Measurements from ENCODE around the gene THEMIS. TPM values are rescaled to one million over a fixed set of nuclear protein-coding genes. Genes with fewer than 3 reads are reported as not detected.
"Not testable (repeated sequence)": the region's sequence is repeated elsewhere in the genome, so short reads cannot be mapped to it uniquely, and the experiment has no call there.

THEMIS gene
- total RNA-seq, 1 donor from 2014 or later = 11.3 TPM

DNA sequence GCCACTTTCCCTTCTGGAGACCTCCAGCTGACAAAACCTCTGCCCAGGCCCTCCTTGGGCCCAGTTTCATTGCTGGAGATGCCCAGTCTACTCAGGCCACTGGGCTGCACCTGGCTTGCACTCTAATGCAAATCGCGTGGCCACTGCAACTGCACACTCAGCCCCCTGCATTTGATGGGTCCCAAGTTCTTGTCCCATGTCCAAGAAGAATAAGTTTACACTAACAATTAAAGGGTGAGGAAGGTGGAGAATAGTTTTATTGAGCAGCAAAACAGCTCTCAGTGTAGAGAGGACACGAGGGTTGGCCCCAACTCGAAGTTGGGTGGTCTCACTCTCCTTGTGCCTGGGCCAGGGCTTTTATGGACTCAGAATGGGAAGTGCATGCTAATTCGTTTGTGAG, 31.9 kb upstream of the THEMIS start:
- H3K27me3 Mint-ChIP-seq (ENCODE audit: insufficient read depth) = no peaks in the 10 kb centered on the region
- peaks cover 32% of the 10 kb centered on the region for H3K9me3 Mint-ChIP-seq
- H3K4me3 Mint-ChIP-seq = no peak overlapping the region
- H3K36me3 Mint-ChIP-seq (ENCODE audit: low read depth) = peaks cover 33% of the 10 kb centered on the region
- DNase-seq (ENCODE audit: low spot score) = no peak
- H3K4me1 Mint-ChIP-seq (ENCODE audit: low read depth) = peaks cover 40% of the 10 kb centered on the region
- H3K27ac Mint-ChIP-seq = peak overlapping the region; percentile 79
- intact Hi-C loops (cut with micrococcal nuclease) = no loop called here

- Mint-ChIP-seq H3K9me3 (peaks cover 56% of the 10 kb centered on the region), H3K36me3 (ENCODE audit: low read depth) (peaks cover 37% of the 10 kb centered on the region), H3K4me1 (ENCODE audit: low read depth) (peaks cover 40% of the 10 kb centered on the region)
- DNase-seq (ENCODE audit: low spot score); H3K4me3 Mint-ChIP-seq; H3K27ac Mint-ChIP-seq; H3K27me3 Mint-ChIP-seq (ENCODE audit: insufficient read depth); intact Hi-C loops (cut with micrococcal nuclease): not testable (repeated sequence)
These were observed 25.6 kb upstream of the THEMIS start for GRCh38 chr6:127926441-127926840.

DNA sequence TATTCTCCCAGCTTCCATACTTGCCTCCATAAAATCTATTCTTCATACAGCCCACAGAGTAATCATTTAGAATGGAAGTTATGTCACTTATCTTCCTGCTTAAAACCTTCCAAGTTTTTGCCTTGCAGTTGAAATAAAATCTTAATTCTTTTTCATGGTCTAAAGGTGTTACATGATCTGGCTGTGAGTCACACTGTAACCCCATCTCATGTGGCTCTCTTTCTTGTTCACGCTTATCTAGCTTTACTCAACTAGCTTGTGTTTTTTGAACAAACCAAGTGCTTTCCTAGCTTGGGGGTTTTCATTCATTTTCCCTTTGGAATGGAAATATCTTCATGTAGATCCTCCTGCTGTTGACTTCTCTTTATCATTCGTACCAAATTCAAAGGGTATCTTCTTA, 23.6 kb upstream of the THEMIS start:
- Mint-ChIP-seq H3K36me3 (ENCODE audit: low read depth) (peaks cover 36% of the 10 kb centered on the region), H3K4me3 (no peak overlapping the region), H3K27ac (peak overlapping the region; percentile 14), H3K4me1 (ENCODE audit: low read depth) (peaks cover 55% of the 10 kb centered on the region), H3K9me3 (peaks cover 54% of the 10 kb centered on the region), H3K27me3 (ENCODE audit: insufficient read depth) (no peaks in the 10 kb centered on the region)
- intact Hi-C loops (cut with micrococcal nuclease) = loop anchor here (1.0 kb wide), 2 partner anchors 16 to 48 kb away; no protein-coding TSS in a partner anchor
- no peak for DNase-seq (ENCODE audit: low spot score)

DNA sequence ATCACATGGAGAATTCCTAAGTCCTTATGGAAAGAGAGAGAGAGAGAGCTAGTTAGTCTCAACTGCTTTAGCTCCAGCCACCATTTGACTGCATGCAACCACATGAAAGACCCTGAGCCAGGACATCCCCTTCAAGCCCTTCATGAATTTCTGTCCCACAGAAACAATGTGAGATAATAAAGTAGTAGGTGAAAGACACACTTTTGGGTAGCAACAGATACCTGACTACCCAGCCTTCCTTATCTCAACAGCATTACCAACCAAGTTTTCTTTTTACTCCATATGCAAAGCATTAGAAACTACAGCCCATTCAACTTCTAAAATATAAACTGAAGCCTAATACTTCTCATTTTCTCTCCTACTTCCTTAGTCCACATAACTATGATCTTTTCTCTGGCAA, 23.2 kb upstream of the THEMIS start:
- peak overlapping the region; percentile 14 for H3K27ac Mint-ChIP-seq

DNA sequence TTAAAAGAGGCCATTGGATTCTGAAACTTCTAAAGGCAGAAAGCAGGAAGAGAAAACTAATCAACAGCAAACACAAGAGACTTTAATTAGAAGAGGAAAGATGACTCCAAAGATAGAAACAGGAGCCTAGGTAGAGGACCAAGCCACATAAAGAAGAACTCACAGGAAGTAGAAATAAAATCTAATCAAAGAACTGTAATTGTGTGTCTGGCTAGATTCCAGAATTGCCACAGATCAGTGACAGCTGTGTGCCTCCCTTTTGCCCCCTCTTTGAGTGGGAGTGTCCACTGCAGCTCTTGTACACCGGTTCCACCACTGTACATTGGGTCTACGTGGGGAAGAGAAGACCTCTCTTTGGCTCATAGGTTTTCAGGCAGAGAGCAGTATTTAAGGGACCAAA, 22.3 kb upstream of the THEMIS start:
- H3K36me3 Mint-ChIP-seq (ENCODE audit: low read depth) = peaks cover 28% of the 10 kb centered on the region
- no peak for DNase-seq (ENCODE audit: low spot score)
- intact Hi-C loops (cut with micrococcal nuclease) = no loop called here
- H3K4me3 Mint-ChIP-seq = no peak overlapping the region
- peaks cover 68% of the 10 kb centered on the region for H3K4me1 Mint-ChIP-seq (ENCODE audit: low read depth)
- no peaks in the 10 kb centered on the region for H3K27me3 Mint-ChIP-seq (ENCODE audit: insufficient read depth)
- H3K9me3 Mint-ChIP-seq = peaks cover 44% of the 10 kb centered on the region
- H3K27ac Mint-ChIP-seq = no peak overlapping the region

More for the DNA sequence above, 23.2 kb upstream of the THEMIS start:
- no peak for DNase-seq (ENCODE audit: low spot score)
- H3K36me3 Mint-ChIP-seq (ENCODE audit: low read depth) = peaks cover 33% of the 10 kb centered on the region
- no peak overlapping the region for H3K4me3 Mint-ChIP-seq
- intact Hi-C loops (cut with micrococcal nuclease) = loop anchor here (1.0 kb wide), 2 partner anchors 16 to 48 kb away; no protein-coding TSS in a partner anchor
- H3K27me3 Mint-ChIP-seq (ENCODE audit: insufficient read depth) = no peaks in the 10 kb centered on the region
- H3K4me1 Mint-ChIP-seq (ENCODE audit: low read depth) = peaks cover 59% of the 10 kb centered on the region
- peaks cover 50% of the 10 kb centered on the region for H3K9me3 Mint-ChIP-seq

DNA sequence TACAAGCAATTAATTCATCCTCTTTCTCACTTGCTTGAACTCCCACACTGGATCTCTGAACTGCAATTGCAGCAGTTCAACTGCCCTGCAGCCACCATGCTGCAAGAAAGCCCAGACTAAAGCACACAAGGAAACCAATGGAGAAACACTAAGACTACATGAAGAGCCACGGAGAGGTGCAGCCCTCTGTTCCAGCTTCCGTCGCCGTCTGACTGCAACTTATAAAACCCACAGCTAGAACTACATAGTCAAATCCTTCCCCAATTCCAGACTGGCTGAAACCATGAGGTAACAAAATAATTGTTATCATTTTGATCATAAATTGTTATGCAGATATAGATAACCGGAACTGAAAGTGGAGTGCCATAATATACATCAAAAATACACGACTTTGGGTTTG, 21.1 kb upstream of the THEMIS start:
- peak overlapping the region; percentile 37 for H3K4me3 Mint-ChIP-seq
- H3K9me3 Mint-ChIP-seq = peaks cover 38% of the 10 kb centered on the region
- H3K4me1 Mint-ChIP-seq (ENCODE audit: low read depth) = peaks cover 78% of the 10 kb centered on the region
- no peaks in the 10 kb centered on the region for H3K27me3 Mint-ChIP-seq (ENCODE audit: insufficient read depth)
- DNase-seq (ENCODE audit: low spot score) = no peak
- intact Hi-C loops (cut with micrococcal nuclease) = no loop called here
- peaks cover 24% of the 10 kb centered on the region for H3K36me3 Mint-ChIP-seq (ENCODE audit: low read depth)
- no peak overlapping the region for H3K27ac Mint-ChIP-seq

GRCh38 chr6:127920804-127921203, 19.9 kb upstream of the THEMIS start:
- H3K4me1 Mint-ChIP-seq (ENCODE audit: low read depth) = peaks cover 85% of the 10 kb centered on the region
- peaks cover 21% of the 10 kb centered on the region for H3K36me3 Mint-ChIP-seq (ENCODE audit: low read depth)
- intact Hi-C loops (cut with micrococcal nuclease) = no loop called here
- H3K27me3 Mint-ChIP-seq (ENCODE audit: insufficient read depth) = no peaks in the 10 kb centered on the region
- H3K9me3 Mint-ChIP-seq = peaks cover 34% of the 10 kb centered on the region
- DNase-seq (ENCODE audit: low spot score) = no peak
- H3K27ac Mint-ChIP-seq = no peak overlapping the region
- no peak overlapping the region for H3K4me3 Mint-ChIP-seq

GRCh38 chr6:127918506-127919427, 17.9 kb upstream of the THEMIS start:
- peak overlapping the region; percentile 71 for H3K4me3 Mint-ChIP-seq
- no peaks in the 10 kb centered on the region for H3K27me3 Mint-ChIP-seq (ENCODE audit: insufficient read depth)
- no peak for DNase-seq (ENCODE audit: low spot score)
- intact Hi-C loops (cut with micrococcal nuclease) = loop anchor here (1.0 to 2.0 kb wide), 3 partner anchors 10 to 21 kb away; no protein-coding TSS in a partner anchor
- H3K9me3 Mint-ChIP-seq = peaks cover 18% of the 10 kb centered on the region
- peak overlapping the region; percentile 61 for H3K27ac Mint-ChIP-seq
- peaks cover 67% of the 10 kb centered on the region for H3K4me1 Mint-ChIP-seq (ENCODE audit: low read depth)
- peaks cover 20% of the 10 kb centered on the region for H3K36me3 Mint-ChIP-seq (ENCODE audit: low read depth)

DNA sequence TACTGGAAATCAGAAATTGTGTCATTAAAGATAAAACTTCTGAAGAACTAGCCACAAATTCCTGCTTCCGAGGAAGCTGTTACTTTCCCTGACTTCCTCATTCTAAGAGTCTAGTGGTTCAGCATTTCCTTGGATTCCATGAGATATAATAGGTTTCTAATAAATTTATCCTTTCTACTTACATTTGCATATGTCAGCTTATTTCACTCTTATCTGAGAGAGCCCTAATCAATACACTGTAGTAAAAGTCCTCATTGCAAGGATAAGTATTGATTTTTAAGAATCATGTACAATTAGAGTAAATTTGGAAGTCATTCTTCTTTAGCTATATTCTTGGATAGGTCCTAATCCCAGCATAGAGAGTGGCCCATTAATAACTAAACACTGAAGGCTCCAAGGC, 16.9 kb upstream of the THEMIS start:
- intact Hi-C loops (cut with micrococcal nuclease) = loop anchor here (1.0 to 2.0 kb wide), 3 partner anchors 9 to 20 kb away; no protein-coding TSS in a partner anchor
- H3K9me3 Mint-ChIP-seq = peaks cover 16% of the 10 kb centered on the region
- no peaks in the 10 kb centered on the region for H3K27me3 Mint-ChIP-seq (ENCODE audit: insufficient read depth)
- H3K4me1 Mint-ChIP-seq (ENCODE audit: low read depth) = peaks cover 57% of the 10 kb centered on the region
- H3K27ac Mint-ChIP-seq = no peak overlapping the region
- no peak for DNase-seq (ENCODE audit: low spot score)
- peak overlapping the region; percentile 71 for H3K4me3 Mint-ChIP-seq
- H3K36me3 Mint-ChIP-seq (ENCODE audit: low read depth) = peaks cover 17% of the 10 kb centered on the region

- intact Hi-C loops (cut with micrococcal nuclease) = no loop called here
These were observed 13.4 kb upstream of the THEMIS start for GRCh38 chr6:127914240-127914639.

GRCh38 chr6:127912914-127913313, 12.1 kb upstream of the THEMIS start:
- intact Hi-C loops (cut with micrococcal nuclease) = no loop called here
- Mint-ChIP-seq H3K36me3 (ENCODE audit: low read depth) (peaks cover 30% of the 10 kb centered on the region), H3K9me3 (peaks cover 41% of the 10 kb centered on the region), H3K4me3 (no peak overlapping the region), H3K27me3 (ENCODE audit: insufficient read depth) (no peaks in the 10 kb centered on the region), H3K4me1 (ENCODE audit: low read depth) (peaks cover 23% of the 10 kb centered on the region), H3K27ac (no peak overlapping the region)
- no peak for DNase-seq (ENCODE audit: low spot score)

More at GRCh38 chr6:127914240-127914639, 13.4 kb upstream of the THEMIS start:
- H3K27ac Mint-ChIP-seq = no peak overlapping the region
- H3K27me3 Mint-ChIP-seq (ENCODE audit: insufficient read depth) = no peaks in the 10 kb centered on the region
- H3K4me3 Mint-ChIP-seq = no peak overlapping the region
- peaks cover 25% of the 10 kb centered on the region for H3K36me3 Mint-ChIP-seq (ENCODE audit: low read depth)
- peaks cover 28% of the 10 kb centered on the region for H3K4me1 Mint-ChIP-seq (ENCODE audit: low read depth)
- no peak for DNase-seq (ENCODE audit: low spot score)
- H3K9me3 Mint-ChIP-seq = peaks cover 37% of the 10 kb centered on the region

DNA sequence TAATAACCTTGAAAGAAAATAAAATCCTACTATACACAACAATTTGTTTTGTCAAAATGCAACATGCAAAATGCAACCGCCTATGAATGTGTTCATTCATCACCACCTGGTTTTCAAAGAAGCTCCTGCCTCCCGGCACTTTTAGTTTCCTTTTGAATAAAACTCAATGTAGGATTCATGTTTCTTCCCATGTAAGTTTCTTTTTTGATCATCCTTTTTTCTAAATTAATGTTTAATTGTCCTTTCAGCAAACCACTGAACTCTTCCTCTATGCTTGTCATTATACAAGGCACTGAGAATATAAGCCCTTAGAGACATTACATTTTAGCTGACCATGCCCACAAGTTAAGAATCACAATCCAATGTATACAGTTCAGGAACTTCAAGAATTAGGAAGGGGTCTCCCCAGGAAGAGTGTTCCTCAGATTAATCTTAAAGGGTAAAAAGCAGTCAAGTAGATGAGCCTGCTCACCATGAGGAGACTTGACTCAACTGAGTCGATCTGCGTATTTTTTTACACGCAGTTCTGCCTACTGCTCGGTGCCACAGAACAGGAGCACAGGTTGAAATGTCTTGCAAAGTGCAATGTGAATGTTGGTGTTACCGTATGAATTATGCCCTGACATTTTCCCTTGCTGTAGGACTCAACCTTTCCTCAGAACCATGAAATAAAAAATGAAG, 7.2 kb upstream of the THEMIS start:
- Mint-ChIP-seq H3K27me3 (ENCODE audit: insufficient read depth) (no peaks in the 10 kb centered on the region), H3K4me1 (ENCODE audit: low read depth) (peaks cover 45% of the 10 kb centered on the region), H3K36me3 (ENCODE audit: low read depth) (peaks cover 26% of the 10 kb centered on the region), H3K9me3 (peaks cover 46% of the 10 kb centered on the region), H3K4me3 (peak overlapping the region; percentile 66), H3K27ac (peak overlapping the region; percentile 82)
- no peak for DNase-seq (ENCODE audit: low spot score)
- intact Hi-C loops (cut with micrococcal nuclease) = loop anchor here (1.0 to 10.0 kb wide), 10 partner anchors 10 to 483 kb away; no protein-coding TSS in a partner anchor

GRCh38 chr6:127904160-127904559, 3.3 kb upstream of the THEMIS start:
- Mint-ChIP-seq H3K27ac (no peak overlapping the region), H3K4me3 (no peak overlapping the region), H3K4me1 (ENCODE audit: low read depth) (peaks cover 66% of the 10 kb centered on the region), H3K36me3 (ENCODE audit: low read depth) (peaks cover 19% of the 10 kb centered on the region), H3K27me3 (ENCODE audit: insufficient read depth) (no peaks in the 10 kb centered on the region), H3K9me3 (peaks cover 21% of the 10 kb centered on the region)
- intact Hi-C loops (cut with micrococcal nuclease) = loop anchor here (10.0 kb wide), 1 partner anchor 479 kb away; no protein-coding TSS in a partner anchor
- DNase-seq (ENCODE audit: low spot score) = no peak

Data from activated T-helper 1 cell treated with anti-CD3 and anti-CD28 coated beads, Interleukin-12 subunit alpha, Interleukin-12 subunit beta, Interleukin-2, Interleukin-4 antibody, amounts not matched to agents 30 ng/mL and 10 ng/mL and 1 ng/mL, durations not matched to agents 14 hours and 24 hours and 36 hours (primary cell).